K562 (cell line): ENCODE measurements around the gene ERP27. TPM values are rescaled to one million over a fixed set of nuclear protein-coding genes. Genes with fewer than 3 reads are reported as not detected.

Source experiments
- ATAC-seq: fragments of 200-7000 bp; cut with Tn5 transposase; 3 replicates; pipeline ENCODE4 v1.9.1; 2020; ENCODE audit warnings: moderate library complexity
- BruUV-seq: library from RNA; stranded (reverse); fragments of 400-500 nt; replicated peaks from 2 replicates; lab custom pipeline; 2021; lab: Mats Ljungman, UMichigan
- CTCF ChIA-PET: fragments of 300-600 bp; formaldehyde crosslinking; extraction: SDS; loops from one replicate; lab custom pipeline; 2021; ENCODE audit warnings: low intra/inter-chr PET ratio; lab: Yijun Ruan, JAX
- POLR2A ChIA-PET: fragments of 300-600, 350-650 bp; sonication (Branson Sonifier 250); formaldehyde crosslinking; extraction: SDS; loops from one replicate; lab custom pipeline; 2021; ENCODE audit warnings: antibody characterized with exemption, inconsistent platforms; lab: Yijun Ruan, JAX
- DNase-seq, 4 experiments: peaks; one replicate each; pipeline versions ENCODE4 v3.0.0 to v3.0.0-alpha.2; 2011 to 2018; ENCODE audit warnings: low spot score in 3 of 4, mixed read lengths in 3 of 4; ENCODE audit errors: extremely low read depth in 1 of 4
- FAIRE-seq: peaks from 2 replicates; lab custom pipeline; 2011; peaks lifted over from hg19 to GRCh38; lab: Jason Lieb, UNC
- H2AFZ ChIP-seq: 2 replicates; pipeline ENCODE4 v1.6.0; 2011; ENCODE audit warnings: low read depth, low read length, control low read depth, inconsistent platforms
- H3K27ac ChIP-seq: fragments of 200-600 bp; 3 replicates; pipeline ENCODE4 v1.8.0; 2011; ENCODE audit warnings: low read depth, mild to moderate bottlenecking, control low read depth, inconsistent platforms, low read length, moderate library complexity, mixed read lengths; ENCODE audit errors: extremely low read depth
- H3K27me3 ChIP-seq, 2 experiments: fragments of 300-600 bp in 1 of 2; 2 replicates in 1 of 2; 3 replicates in 1 of 2; pipeline versions ENCODE4 v1.6.0 to v1.8.0; 2011; ENCODE audit warnings: inconsistent platforms in 2 of 2, low read length in 2 of 2, mild to moderate bottlenecking in 1 of 2, mixed read lengths in 1 of 2, moderate library complexity in 1 of 2; ENCODE audit not compliant: control insufficient read depth in 2 of 2, insufficient read depth in 2 of 2
- H3K36me3 ChIP-seq: fragments of 300-600 bp; 3 replicates; pipeline ENCODE4 v1.8.0; 2011; ENCODE audit warnings: mild to moderate bottlenecking, low read length, inconsistent platforms; ENCODE audit not compliant: control insufficient read depth, insufficient read depth
- H3K4me1 ChIP-seq, 2 experiments: fragments of 200-600 bp in 1 of 2; replicated peaks in 1 of 2; 2 replicates in 1 of 2; 3 replicates in 1 of 2; pipeline versions ENCODE4 v1.5.1 to v1.8.0; 2011; ENCODE audit warnings: inconsistent platforms in 2 of 2, low read length in 2 of 2, mild to moderate bottlenecking in 1 of 2, mixed read lengths in 1 of 2, moderate library complexity in 1 of 2; ENCODE audit not compliant: control insufficient read depth in 2 of 2, insufficient read depth in 2 of 2
- H3K4me2 ChIP-seq: 2 replicates; pipeline ENCODE4 v1.6.1; 2011; ENCODE audit warnings: low read length, control low read depth, inconsistent platforms, mixed read lengths; ENCODE audit not compliant: insufficient read depth
- H3K4me3 ChIP-seq: fragments of 200-600 bp; sonication (generic), shearing (Covaris generic); 2 replicates; pipeline ENCODE4 v1.5.1; 2016; ENCODE audit warnings: control low read depth, inconsistent platforms
- H3K79me2 ChIP-seq: fragments of 200-600 bp; 3 replicates; pipeline ENCODE4 v1.8.0; 2011; ENCODE audit warnings: low read length, inconsistent platforms; ENCODE audit not compliant: control insufficient read depth, insufficient read depth
- H3K9ac ChIP-seq, 2 experiments: 2 replicates each; pipeline versions ENCODE4 v1.6.0 to v1.6.1; 2011; ENCODE audit warnings: low read depth in 2 of 2, low read length in 2 of 2, control low read depth in 1 of 2, inconsistent platforms in 1 of 2, mild to moderate bottlenecking in 1 of 2, mixed read lengths in 1 of 2; ENCODE audit not compliant: insufficient read depth in 1 of 2
- H3K9me1 ChIP-seq: one replicate; pipeline ENCODE4 v1.6.0; 2011; ENCODE audit warnings: inconsistent platforms, mild to moderate bottlenecking, low read length, moderate library complexity; ENCODE audit not compliant: control insufficient read depth, insufficient read depth
- H3K9me3 ChIP-seq: replicated peaks from 2 replicates; pipeline ENCODE4 v1.5.1; 2011; ENCODE audit warnings: low read depth, low read length, inconsistent platforms; ENCODE audit not compliant: control insufficient read depth, insufficient read depth
- H4K20me1 ChIP-seq: replicated peaks from 2 replicates; pipeline ENCODE4 v1.6.1; 2011; ENCODE audit warnings: low read length, inconsistent platforms, mixed read lengths; ENCODE audit not compliant: control insufficient read depth, insufficient read depth
- BRCA1 ChIP-seq, 2 experiments: fragments of 450-650 bp in 1 of 2; sonication (generic) in 1 of 2; formaldehyde crosslinking in 1 of 2; IDR thresholded peaks; 2 replicates each; pipeline versions ENCODE4 v1.5.0 to v1.6.1; 2017 to 2020; ENCODE audit warnings: mild to moderate bottlenecking in 1 of 2, missing genetic modification reagents in 1 of 2
- HNRNPUL1 ChIP-seq: fragments of 200-400 bp; formaldehyde crosslinking; IDR thresholded peaks from 2 replicates; pipeline ENCODE4 v1.6.1; 2017; ENCODE audit warnings: low read length
- MAFG ChIP-seq: fragments of 450-650 bp; conservative IDR thresholded peaks from 2 replicates; pipeline ENCODE4 v1.6.1; 2016; ENCODE audit warnings: missing genetic modification characterization, missing compliant biosample characterization
- YBX1 ChIP-seq: fragments of 450-650 bp; IDR thresholded peaks from 2 replicates; pipeline ENCODE4 v1.7.1; 2016; ENCODE audit warnings: mild to moderate bottlenecking
- ZNF57 ChIP-seq: fragments of 450-650 bp; formaldehyde crosslinking; IDR thresholded peaks from 2 replicates; pipeline ENCODE4 v1.4.0; 2020; ENCODE audit warnings: mild to moderate bottlenecking, moderate library complexity
- WGBS: fragments of 100-300 bp; shearing (Covaris generic); methylation state at CpG from one replicate; pipeline ENCODE4 v1.1.6; 2016; ENCODE audit warnings: low coverage, mixed read lengths; ENCODE audit not compliant: insufficient coverage; ENCODE audit errors: missing lambda C conversion rate; 5-methylcytosine and 5-hydroxymethylcytosine counted together
- in situ Hi-C: fragments of 300-500 bp; cut with MboI; formaldehyde crosslinking; loops from 4 replicates; pipeline ENCODE4 v1.15.0; 2018; ENCODE audit warnings: inconsistent platforms, mixed read lengths
- intact Hi-C: fragments of 100-400 bp; cut with micrococcal nuclease; formaldehyde crosslinking; loops from 2 replicates; pipeline ENCODE4 v1.14.2; 2022
- polyA plus RNA-seq, 8 experiments: library from polyadenylated mRNA; depleted of rRNA in 4 of 8; stranded (reverse) in 5 of 8; unstranded in 3 of 8; fragments of >200 nt; fragmentation: Nextera tagmentation in 2 of 8; fragmentation: Illumina TruSeq in 1 of 8; extraction: Ambion mirVana in 2 of 8; extraction: Trizol in 1 of 8; gene quantifications; 2 replicates each; pipeline versions ENCODE4 v1.2.1 to v1.2.3, GENCODE V29; 2011 to 2014; ENCODE audit warnings: inconsistent platforms in 1 of 8, missing spikeins in 1 of 8
- total RNA-seq, 7 experiments: library from RNA; depleted of rRNA in 6 of 7; stranded (reverse); fragments of >200 nt in 6 of 7; fragmentation: Illumina TruSeq in 2 of 7; extraction: Trizol in 2 of 7; gene quantifications; 2 replicates each; pipeline versions ENCODE4 v1.2.1 to v1.2.3, GENCODE V29; 2011 to 2021; ENCODE audit warnings: low replicate concordance in 1 of 7

ERP27 gene
- total and polyA plus RNA-seq, 9 of the 15 experiments (the other 6 are each of a cell fraction or from before 2014, with no cell fraction given) = 0.07 to 0.27 (median 0.11) TPM; not detected in 6

DNA sequence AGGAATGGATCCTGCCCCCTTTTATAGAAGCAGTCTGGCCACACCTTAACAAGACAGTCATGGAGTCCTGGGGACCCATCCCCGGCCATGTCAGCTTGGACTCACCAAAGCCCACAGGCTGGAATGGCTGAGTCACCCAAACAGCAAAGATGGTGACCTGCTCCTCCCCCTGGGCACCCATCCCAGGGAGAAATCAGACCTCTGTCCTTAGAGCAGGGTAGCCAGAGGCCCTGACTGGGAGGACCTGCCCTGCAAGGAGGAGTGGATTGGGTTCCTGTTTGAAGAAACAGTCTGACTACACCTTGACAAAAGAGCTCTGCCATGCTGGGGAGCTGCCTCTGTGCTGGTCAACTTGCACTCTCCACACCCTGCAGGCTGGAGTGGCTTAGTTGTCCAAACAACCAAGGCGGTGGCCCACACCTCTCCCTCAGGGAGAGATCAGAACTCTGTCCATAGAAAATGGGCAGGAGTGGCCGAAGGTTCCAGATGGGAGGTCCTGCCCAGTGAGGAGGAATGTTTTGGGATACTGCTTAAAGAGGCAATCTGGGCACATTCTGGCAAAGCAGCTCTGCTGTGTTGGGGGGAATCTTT lies 69.3 kb downstream of the ERP27 start:
- TF ChIP-seq MAFG (0 out of 2 replicates have a peak, but pooled peaks have one; percentile 12), HNRNPUL1 (no peak), ZNF57 (CRISPR knock-in tag) (no peak), YBX1 (no peak), BRCA1 (IDR thresholded peaks at IDR 0.05) (no peak), BRCA1 (CRISPR knock-in tag; IDR thresholded peaks at IDR 0.05) (no peak)
- FAIRE-seq (no peak), ATAC-seq (no peak), DNase-seq (no peak)
- 6% methylated on average over 2 of the region's 3 CpGs for WGBS
- Histone ChIP-seq H3K9me3 (no peaks in the 10 kb centered on the region), H3K9me1 (no peaks in the 10 kb centered on the region), H3K36me3 (no peaks in the 10 kb centered on the region), H3K4me2 (no peak overlapping the region), H3K9ac (no peak overlapping the region), H3K4me1 (peaks cover 0 to 3% of the 10 kb centered on the region in 2 experiments; a peak in 1 of 5 replicates), H3K4me3 (no peak overlapping the region), H3K27ac (no peak overlapping the region), H2AFZ (no peak overlapping the region), H3K79me2 (no peaks in the 10 kb centered on the region), H3K27me3 (no peaks in the 10 kb centered on the region), H4K20me1 (no peaks in the 10 kb centered on the region)
- BruUV-seq = no TSS peak
- POLR2A ChIA-PET = no interaction called here
- CTCF ChIA-PET = no interaction called here
- intact Hi-C loops (no loop called here), in situ Hi-C loops (no loop called here)

Other genes starting within 250 kb of the ERP27 start
Only the 7 nearest of the 8 such genes appear.
- gene WBP11, start 135.1 kb downstream of the ERP27 start, total RNA-seq (2014; rRNA removed) = 14.5 and 24.6 TPM in 2 replicates
- 33.4 and 50.2 TPM in 2 replicates for gene WBP11, start 135.1 kb downstream of the ERP27 start, total RNA-seq (2014; rRNA removed; fragmentation: Illumina TruSeq; extraction: Trizol)
- gene WBP11, start 135.1 kb downstream of the ERP27 start, total RNA-seq (2015; rRNA removed; fragmentation: Illumina TruSeq; extraction: Trizol) = 32.2 and 35.4 TPM in 2 replicates
- 60.8 and 66.7 TPM in 2 replicates for gene WBP11, start 135.1 kb downstream of the ERP27 start, total RNA-seq (2021)
- 8.1 and 19.3 TPM in 2 replicates for gene WBP11, start 135.1 kb downstream of the ERP27 start, polyA plus RNA-seq (2011; rRNA removed)
- 49.1 and 56.9 TPM in 2 replicates for gene WBP11, start 135.1 kb downstream of the ERP27 start, polyA plus RNA-seq (2014; fragmentation: Illumina TruSeq; extraction: Trizol)
- gene WBP11, start 135.1 kb downstream of the ERP27 start, polyA plus RNA-seq (2014; fragmentation: Nextera tagmentation; extraction: Ambion mirVana) = 10 to 100 TPM in 1 of 2 experiments, 1 to 10 TPM in 1; 7.7 to 16.2 TPM
- 15.2 and 24.2 TPM in 2 replicates for gene WBP11, start 135.1 kb downstream of the ERP27 start, polyA plus RNA-seq (2014; rRNA removed)
- gene C12orf60, start 134.9 kb downstream of the ERP27 start, total RNA-seq (2014; rRNA removed) = 0.41 and 0.86 TPM in 2 replicates
- 2.4 and 2.5 TPM in 2 replicates for gene C12orf60, start 134.9 kb downstream of the ERP27 start, total RNA-seq (2014; rRNA removed; fragmentation: Illumina TruSeq; extraction: Trizol)
- 1.1 and 1.7 TPM in 2 replicates for gene C12orf60, start 134.9 kb downstream of the ERP27 start, total RNA-seq (2015; rRNA removed; fragmentation: Illumina TruSeq; extraction: Trizol)
- 1.0 and 1.5 TPM in 2 replicates for gene C12orf60, start 134.9 kb downstream of the ERP27 start, total RNA-seq (2021)
- gene C12orf60, start 134.9 kb downstream of the ERP27 start, polyA plus RNA-seq (2011; rRNA removed) = 1.8 and 2.9 TPM in 2 replicates
- 2.1 and 2.5 TPM in 2 replicates for gene C12orf60, start 134.9 kb downstream of the ERP27 start, polyA plus RNA-seq (2014; fragmentation: Illumina TruSeq; extraction: Trizol)
- gene C12orf60, start 134.9 kb downstream of the ERP27 start, polyA plus RNA-seq (2014; fragmentation: Nextera tagmentation; extraction: Ambion mirVana) = 1 to 10 TPM; 3.7 to 4.4 TPM
- gene C12orf60, start 134.9 kb downstream of the ERP27 start, polyA plus RNA-seq (2014; rRNA removed) = 1.2 and 3.7 TPM in 2 replicates
- not detected in 2 replicates for gene SMCO3, start 124.4 kb downstream of the ERP27 start, total RNA-seq (2014; rRNA removed)
- not detected in 2 replicates for gene SMCO3, start 124.4 kb downstream of the ERP27 start, total RNA-seq (2014; rRNA removed; fragmentation: Illumina TruSeq; extraction: Trizol)
- gene SMCO3, start 124.4 kb downstream of the ERP27 start, total RNA-seq (2015; rRNA removed; fragmentation: Illumina TruSeq; extraction: Trizol) = not detected in 2 replicates
- gene SMCO3, start 124.4 kb downstream of the ERP27 start, total RNA-seq (2021) = not detected in 2 replicates
- gene SMCO3, start 124.4 kb downstream of the ERP27 start, polyA plus RNA-seq (2011; rRNA removed) = not detected in 2 replicates
- not detected in 2 replicates for gene SMCO3, start 124.4 kb downstream of the ERP27 start, polyA plus RNA-seq (2014; fragmentation: Illumina TruSeq; extraction: Trizol)
- gene SMCO3, start 124.4 kb downstream of the ERP27 start, polyA plus RNA-seq (2014; fragmentation: Nextera tagmentation; extraction: Ambion mirVana) = under 1 TPM; 0.10 to 0.14 TPM
- gene SMCO3, start 124.4 kb downstream of the ERP27 start, polyA plus RNA-seq (2014; rRNA removed) = not detected in 2 replicates
- not detected in 2 replicates for gene ART4, start 95.0 kb downstream of the ERP27 start, total RNA-seq (2014; rRNA removed)
- gene ART4, start 95.0 kb downstream of the ERP27 start, total RNA-seq (2014; rRNA removed; fragmentation: Illumina TruSeq; extraction: Trizol) = 0.03 and 0.07 TPM in 2 replicates
- not detected in 2 replicates for gene ART4, start 95.0 kb downstream of the ERP27 start, total RNA-seq (2015; rRNA removed; fragmentation: Illumina TruSeq; extraction: Trizol)
- gene ART4, start 95.0 kb downstream of the ERP27 start, total RNA-seq (2021) = not detected in 2 replicates
- gene ART4, start 95.0 kb downstream of the ERP27 start, polyA plus RNA-seq (2011; rRNA removed) = not detected in 2 replicates
- not detected in 2 replicates for gene ART4, start 95.0 kb downstream of the ERP27 start, polyA plus RNA-seq (2014; fragmentation: Illumina TruSeq; extraction: Trizol)
- not detected for gene ART4, start 95.0 kb downstream of the ERP27 start, polyA plus RNA-seq (2014; fragmentation: Nextera tagmentation; extraction: Ambion mirVana)
- not detected in 2 replicates for gene ART4, start 95.0 kb downstream of the ERP27 start, polyA plus RNA-seq (2014; rRNA removed)
- not detected in 2 replicates for gene MGP, start 52.7 kb downstream of the ERP27 start, total RNA-seq (2014; rRNA removed)
- not detected in 2 replicates for gene MGP, start 52.7 kb downstream of the ERP27 start, total RNA-seq (2014; rRNA removed; fragmentation: Illumina TruSeq; extraction: Trizol)
- not detected in 2 replicates for gene MGP, start 52.7 kb downstream of the ERP27 start, total RNA-seq (2015; rRNA removed; fragmentation: Illumina TruSeq; extraction: Trizol)
- gene MGP, start 52.7 kb downstream of the ERP27 start, total RNA-seq (2021) = 0.96 and 1.2 TPM in 2 replicates
- gene MGP, start 52.7 kb downstream of the ERP27 start, polyA plus RNA-seq (2011; rRNA removed) = not detected in 2 replicates
- gene MGP, start 52.7 kb downstream of the ERP27 start, polyA plus RNA-seq (2014; fragmentation: Illumina TruSeq; extraction: Trizol) = not detected in 2 replicates
- not detected for gene MGP, start 52.7 kb downstream of the ERP27 start, polyA plus RNA-seq (2014; fragmentation: Nextera tagmentation; extraction: Ambion mirVana)
- not detected in 2 replicates for gene MGP, start 52.7 kb downstream of the ERP27 start, polyA plus RNA-seq (2014; rRNA removed)
- 63.2 and 100 TPM in 2 replicates for gene ARHGDIB, start 23.1 kb upstream of the ERP27 start, total RNA-seq (2014; rRNA removed)
- 67.3 and 68.7 TPM in 2 replicates for gene ARHGDIB, start 23.1 kb upstream of the ERP27 start, total RNA-seq (2014; rRNA removed; fragmentation: Illumina TruSeq; extraction: Trizol)
- gene ARHGDIB, start 23.1 kb upstream of the ERP27 start, total RNA-seq (2015; rRNA removed; fragmentation: Illumina TruSeq; extraction: Trizol) = 145 and 151 TPM in 2 replicates
- 51.1 and 55.8 TPM in 2 replicates for gene ARHGDIB, start 23.1 kb upstream of the ERP27 start, total RNA-seq (2021)
- gene ARHGDIB, start 23.1 kb upstream of the ERP27 start, polyA plus RNA-seq (2011; rRNA removed) = 9.5 and 21.9 TPM in 2 replicates
- gene ARHGDIB, start 23.1 kb upstream of the ERP27 start, polyA plus RNA-seq (2014; fragmentation: Illumina TruSeq; extraction: Trizol) = 114 and 145 TPM in 2 replicates
- 100 to 1,000 TPM; 171 to 204 TPM for gene ARHGDIB, start 23.1 kb upstream of the ERP27 start, polyA plus RNA-seq (2014; fragmentation: Nextera tagmentation; extraction: Ambion mirVana)
- 90.4 and 116 TPM in 2 replicates for gene ARHGDIB, start 23.1 kb upstream of the ERP27 start, polyA plus RNA-seq (2014; rRNA removed)
- not detected in 2 replicates for gene PDE6H, start 34.5 kb upstream of the ERP27 start, total RNA-seq (2014; rRNA removed)
- not detected in 2 replicates for gene PDE6H, start 34.5 kb upstream of the ERP27 start, total RNA-seq (2014; rRNA removed; fragmentation: Illumina TruSeq; extraction: Trizol)
- not detected in 2 replicates for gene PDE6H, start 34.5 kb upstream of the ERP27 start, total RNA-seq (2015; rRNA removed; fragmentation: Illumina TruSeq; extraction: Trizol)
- gene PDE6H, start 34.5 kb upstream of the ERP27 start, total RNA-seq (2021) = not detected in 2 replicates
- gene PDE6H, start 34.5 kb upstream of the ERP27 start, polyA plus RNA-seq (2011; rRNA removed) = not detected in 2 replicates
- not detected in 2 replicates for gene PDE6H, start 34.5 kb upstream of the ERP27 start, polyA plus RNA-seq (2014; fragmentation: Illumina TruSeq; extraction: Trizol)
- under 1 TPM in 1 of 2 experiments, not detected in 1; 0.15 TPM for gene PDE6H, start 34.5 kb upstream of the ERP27 start, polyA plus RNA-seq (2014; fragmentation: Nextera tagmentation; extraction: Ambion mirVana)
- not detected in 2 replicates for gene PDE6H, start 34.5 kb upstream of the ERP27 start, polyA plus RNA-seq (2014; rRNA removed)